Activated CD4-positive, alpha-beta T cell treated with anti-CD3 and anti-CD28 coated beads, Interleukin-2, amount 10 ng/mL, durations not matched to agents 24 days and 14 days (primary cell): ENCODE data around the gene ANXA1. TPM values are rescaled to one million over a fixed set of nuclear protein-coding genes. Genes with fewer than 3 reads are reported as not detected.
"Not testable (repeated sequence)": the region's sequence is repeated elsewhere in the genome, so short reads cannot be mapped to it uniquely, and the experiment has no call there.

Experiments used
- DNase-seq: peaks from one replicate; pipeline ENCODE4 v3.0.0; 2022
- H3K27ac Mint-ChIP-seq: one replicate; pipeline ENCODE4 v1.8.0; 2022; ENCODE audit warnings: mild to moderate bottlenecking, mixed read lengths
- H3K27me3 Mint-ChIP-seq: one replicate; pipeline ENCODE4 v1.8.0; 2022; ENCODE audit warnings: mixed read lengths
- H3K36me3 Mint-ChIP-seq: one replicate; pipeline ENCODE4 v1.8.0; 2022; ENCODE audit warnings: low read depth, mild to moderate bottlenecking, mixed read lengths
- H3K4me1 Mint-ChIP-seq: one replicate; pipeline ENCODE4 v1.8.0; 2021; ENCODE audit warnings: mixed read lengths
- H3K4me3 Mint-ChIP-seq: one replicate; pipeline ENCODE4 v1.8.0; 2022; ENCODE audit warnings: mild to moderate bottlenecking, moderate library complexity, mixed read lengths
- H3K9me3 Mint-ChIP-seq: one replicate; pipeline ENCODE4 v1.8.0; 2021; ENCODE audit warnings: mixed read lengths
- intact Hi-C: fragments of 100-400 bp; cut with micrococcal nuclease; formaldehyde crosslinking; loops from one replicate; pipeline ENCODE4 v1.15.1; 2023
- total RNA-seq: library from RNA; stranded (reverse); gene quantifications from 2 replicates; pipeline ENCODE4 v1.2.3, GENCODE V29; 2022

ANXA1 gene
- total RNA-seq, 1 donor from 2014 or later = 37.1 TPM

- H3K4me1 Mint-ChIP-seq = peaks cover 6% of the 10 kb centered on the region
- H3K36me3 Mint-ChIP-seq = no peaks in the 10 kb centered on the region
- peaks cover 23% of the 10 kb centered on the region for H3K27me3 Mint-ChIP-seq
- intact Hi-C loops = no loop called here
- H3K27ac Mint-ChIP-seq = no peak overlapping the region
- H3K9me3 Mint-ChIP-seq = no peaks in the 10 kb centered on the region
- no peak overlapping the region for H3K4me3 Mint-ChIP-seq
- no peak for DNase-seq
Observed at GRCh38 chr9:73182928-73183327, 31.3 kb downstream of the ANXA1 start.

- intact Hi-C loops = no loop called here
- no peak for DNase-seq
- no peak overlapping the region for H3K4me3 Mint-ChIP-seq
- H3K36me3 Mint-ChIP-seq = no peaks in the 10 kb centered on the region
- peaks cover 6% of the 10 kb centered on the region for H3K4me1 Mint-ChIP-seq
- H3K27me3 Mint-ChIP-seq = peaks cover 28% of the 10 kb centered on the region
- no peaks in the 10 kb centered on the region for H3K9me3 Mint-ChIP-seq
- H3K27ac Mint-ChIP-seq = no peak overlapping the region
Observed at GRCh38 chr9:73183428-73183827, 31.8 kb downstream of the ANXA1 start.

DNA sequence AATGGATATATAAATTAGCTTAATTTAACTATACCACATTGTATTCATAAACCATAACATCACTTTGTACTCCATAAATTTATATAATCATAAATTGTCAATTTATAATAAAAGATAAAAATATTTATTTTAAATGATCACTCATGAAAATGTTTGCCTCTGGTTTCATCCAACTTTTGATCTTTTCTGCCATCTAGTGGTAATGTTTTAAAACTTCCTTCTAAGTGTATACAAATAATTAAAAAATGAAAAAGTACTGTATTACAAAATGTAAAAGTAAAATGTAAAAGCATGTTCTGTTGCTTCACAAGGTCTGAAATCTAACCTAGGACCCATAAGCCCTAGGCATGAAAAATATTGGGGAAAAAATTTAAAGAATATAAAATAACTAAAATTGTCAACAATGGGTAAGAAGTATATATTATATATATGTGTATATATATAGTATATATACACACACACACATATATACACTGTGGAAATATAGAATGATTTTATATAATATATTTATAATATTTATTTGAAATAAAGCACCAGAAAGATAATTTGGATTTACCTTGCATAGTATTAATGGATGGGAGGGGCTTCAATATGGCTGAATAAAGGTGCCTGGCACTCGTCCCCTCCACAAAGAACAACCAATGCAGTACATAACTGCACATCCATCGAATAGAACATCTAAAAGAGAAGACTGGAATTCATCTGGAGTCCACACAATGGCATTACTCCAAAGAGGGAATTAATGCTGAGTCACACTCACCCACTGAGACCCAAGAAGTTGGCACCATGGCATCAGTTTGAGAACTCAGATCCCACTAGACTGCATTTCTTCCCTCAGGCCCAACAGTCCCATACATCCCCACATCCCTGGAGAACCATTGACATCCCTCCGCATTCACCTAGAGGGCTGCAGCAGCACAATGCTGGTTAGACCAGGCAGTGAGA lies 32.5 kb downstream of the ANXA1 start:
- H3K27me3 Mint-ChIP-seq = peaks cover 33% of the 10 kb centered on the region
- H3K4me1 Mint-ChIP-seq = peaks cover 5% of the 10 kb centered on the region
- H3K9me3 Mint-ChIP-seq = no peaks in the 10 kb centered on the region
- no peaks in the 10 kb centered on the region for H3K36me3 Mint-ChIP-seq
- no peak overlapping the region for H3K4me3 Mint-ChIP-seq
- intact Hi-C loops = loop anchor here (1.0 kb wide), 1 partner anchor 77 kb away; no protein-coding TSS in a partner anchor
- H3K27ac Mint-ChIP-seq = no peak overlapping the region
- no peak for DNase-seq

DNA sequence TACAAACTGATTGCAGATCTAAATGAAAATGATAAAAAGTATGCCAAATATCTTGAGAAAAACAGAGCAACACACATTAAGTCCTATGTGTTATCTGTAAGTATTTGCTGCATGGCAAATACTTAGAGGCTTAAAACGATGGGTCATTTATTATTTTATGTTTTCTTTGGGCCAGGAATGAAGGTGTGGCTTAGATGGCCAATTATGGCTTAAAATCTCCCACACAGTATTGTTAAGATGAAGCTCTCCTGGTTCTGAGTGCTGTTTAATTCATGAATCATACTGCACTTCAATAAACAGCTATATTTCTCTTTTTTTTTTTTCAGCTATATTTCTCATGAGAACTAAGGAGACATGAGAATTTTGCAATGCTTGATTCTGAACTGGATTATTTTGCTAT lies 39.4 kb downstream of the ANXA1 start:
- intact Hi-C loops, H3K4me3 Mint-ChIP-seq, H3K4me1 Mint-ChIP-seq, H3K9me3 Mint-ChIP-seq, H3K36me3 Mint-ChIP-seq, H3K27ac Mint-ChIP-seq, DNase-seq: not testable (repeated sequence)
- H3K27me3 Mint-ChIP-seq = peaks cover 36% of the 10 kb centered on the region

- no peak for DNase-seq
- no peaks in the 10 kb centered on the region for H3K9me3 Mint-ChIP-seq
- no peaks in the 10 kb centered on the region for H3K36me3 Mint-ChIP-seq
- intact Hi-C loops = no loop called here
- no peak overlapping the region for H3K4me3 Mint-ChIP-seq
- no peaks in the 10 kb centered on the region for H3K4me1 Mint-ChIP-seq
- peaks cover 19% of the 10 kb centered on the region for H3K27me3 Mint-ChIP-seq
- no peak overlapping the region for H3K27ac Mint-ChIP-seq
Observed at GRCh38 chr9:73194284-73194683, 42.6 kb downstream of the ANXA1 start.

- peaks cover 21% of the 10 kb centered on the region for H3K27me3 Mint-ChIP-seq
- no peaks in the 10 kb centered on the region for H3K36me3 Mint-ChIP-seq
- H3K27ac Mint-ChIP-seq = no peak overlapping the region
- H3K9me3 Mint-ChIP-seq = no peaks in the 10 kb centered on the region
- H3K4me3 Mint-ChIP-seq = no peak overlapping the region
- no peaks in the 10 kb centered on the region for H3K4me1 Mint-ChIP-seq
- intact Hi-C loops = no loop called here
- DNase-seq = no peak
Observed at GRCh38 chr9:73199448-73199847, 47.8 kb downstream of the ANXA1 start.

- no peak for DNase-seq
- Mint-ChIP-seq H3K9me3 (no peaks in the 10 kb centered on the region), H3K4me1 (no peaks in the 10 kb centered on the region), H3K27ac (no peak overlapping the region), H3K27me3 (peaks cover 21% of the 10 kb centered on the region), H3K4me3 (no peak overlapping the region), H3K36me3 (no peaks in the 10 kb centered on the region)
- intact Hi-C loops = loop anchor here (2.0 to 5.0 kb wide), 3 partner anchors 47 to 1371 kb away; no protein-coding TSS in a partner anchor
Observed at GRCh38 chr9:73199886-73200285, 48.2 kb downstream of the ANXA1 start.

DNA sequence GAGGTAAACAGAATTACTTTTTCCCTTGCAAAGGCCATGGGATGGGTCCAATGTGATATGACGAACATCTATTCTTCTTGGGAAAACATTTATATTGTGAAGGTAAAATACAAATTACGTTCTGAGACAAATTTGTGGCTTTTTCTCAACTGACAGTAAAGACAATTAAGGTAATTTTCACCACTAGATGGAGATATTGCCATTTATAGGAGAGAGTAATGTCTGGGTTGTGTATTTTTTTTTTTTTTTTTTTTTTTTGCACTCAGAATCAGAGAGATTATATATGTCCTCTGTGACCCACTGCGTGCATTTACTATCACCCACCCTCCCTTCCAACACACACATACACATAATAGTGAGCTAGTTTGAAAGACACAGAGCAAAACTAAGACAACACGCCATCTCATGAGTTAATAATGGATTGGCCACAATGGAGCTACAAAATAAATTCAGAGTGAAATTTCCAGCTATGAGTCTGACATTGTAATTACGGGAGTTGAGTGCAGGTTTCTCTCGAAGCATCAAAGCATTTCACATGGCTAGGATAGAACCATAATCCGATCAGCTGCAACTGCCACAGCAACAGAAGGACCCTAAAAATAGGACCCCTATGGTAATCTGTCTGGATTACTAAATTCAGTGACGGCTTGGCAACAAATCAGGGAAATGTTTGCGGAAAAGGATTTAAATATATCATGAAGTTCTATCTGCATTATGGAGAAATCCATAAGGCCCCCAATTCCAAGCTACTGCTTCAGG lies 49.2 kb downstream of the ANXA1 start:
- Mint-ChIP-seq H3K4me3 (no peak overlapping the region), H3K9me3 (no peaks in the 10 kb centered on the region), H3K27ac (no peak overlapping the region), H3K27me3 (peaks cover 19% of the 10 kb centered on the region), H3K36me3 (no peaks in the 10 kb centered on the region), H3K4me1 (no peaks in the 10 kb centered on the region)
- DNase-seq = no peak
- intact Hi-C loops = loop anchor here (2.0 to 5.0 kb wide), 3 partner anchors 46 to 1370 kb away; no protein-coding TSS in a partner anchor

DNA sequence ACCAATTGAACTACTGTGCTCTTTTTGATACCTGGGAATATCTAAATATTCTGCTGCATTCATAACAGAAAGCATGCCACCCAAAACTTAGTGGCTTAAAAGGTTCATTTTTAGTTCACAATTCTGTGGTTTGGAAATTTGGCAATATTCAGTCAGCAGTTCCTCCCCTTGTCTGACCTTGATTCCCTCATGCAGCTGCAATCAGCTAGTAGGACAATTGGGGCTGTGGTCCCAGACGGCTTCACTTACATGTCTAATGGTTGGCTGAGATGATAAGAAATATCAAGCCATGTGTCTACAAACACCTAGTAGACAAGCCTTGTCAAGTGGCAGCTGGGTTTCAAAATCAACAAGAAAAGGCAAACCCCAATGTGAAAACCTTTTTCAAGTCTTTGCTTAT lies 51.3 kb downstream of the ANXA1 start:
- Mint-ChIP-seq H3K9me3 (no peaks in the 10 kb centered on the region), H3K36me3 (no peaks in the 10 kb centered on the region), H3K4me3 (no peak overlapping the region), H3K4me1 (no peaks in the 10 kb centered on the region), H3K27ac (no peak overlapping the region), H3K27me3 (peaks cover 21% of the 10 kb centered on the region)
- intact Hi-C loops = loop anchor here (5.0 kb wide), 2 partner anchors 44 to 1174 kb away; no protein-coding TSS in a partner anchor
- DNase-seq = no peak

- Mint-ChIP-seq H3K4me3 (no peak overlapping the region), H3K27ac (no peak overlapping the region), H3K27me3 (peaks cover 27% of the 10 kb centered on the region), H3K9me3 (no peaks in the 10 kb centered on the region), H3K4me1 (no peaks in the 10 kb centered on the region), H3K36me3 (no peaks in the 10 kb centered on the region)
- no peak for DNase-seq
- intact Hi-C loops = loop anchor here (5.0 kb wide), 2 partner anchors 42 to 1172 kb away; no protein-coding TSS in a partner anchor
Observed at GRCh38 chr9:73204936-73205335, 53.3 kb downstream of the ANXA1 start.

DNA sequence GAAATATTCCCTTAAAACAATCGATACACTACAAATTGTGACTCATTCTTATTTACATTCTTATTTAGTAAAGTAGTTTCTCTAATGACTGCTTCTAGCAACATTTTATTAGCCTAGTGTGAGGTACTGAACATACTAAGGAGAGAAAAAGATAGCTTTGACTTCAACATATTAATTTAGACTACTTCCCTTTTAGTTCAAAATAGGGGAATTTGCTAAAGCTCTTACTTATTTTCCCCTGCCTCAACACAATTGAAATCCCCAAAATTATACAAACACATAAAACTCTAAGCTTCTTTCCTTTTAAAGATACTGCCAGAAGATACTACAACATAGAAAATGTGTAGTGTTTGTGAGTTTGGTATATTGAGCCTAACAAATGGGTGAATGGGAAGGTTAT lies 55.2 kb downstream of the ANXA1 start:
- no peaks in the 10 kb centered on the region for H3K36me3 Mint-ChIP-seq
- H3K27me3 Mint-ChIP-seq = peaks cover 25% of the 10 kb centered on the region
- H3K9me3 Mint-ChIP-seq = no peaks in the 10 kb centered on the region
- no peak for DNase-seq
- H3K27ac Mint-ChIP-seq = no peak overlapping the region
- intact Hi-C loops = no loop called here
- no peaks in the 10 kb centered on the region for H3K4me1 Mint-ChIP-seq
- no peak overlapping the region for H3K4me3 Mint-ChIP-seq

GRCh38 chr9:73210886-73211666 lies 59.4 kb downstream of the ANXA1 start:
- no peak overlapping the region for H3K27ac Mint-ChIP-seq
- peaks cover 29% of the 10 kb centered on the region for H3K27me3 Mint-ChIP-seq
- no peak for DNase-seq
- intact Hi-C loops = no loop called here
- no peaks in the 10 kb centered on the region for H3K36me3 Mint-ChIP-seq
- H3K4me3 Mint-ChIP-seq = no peak overlapping the region
- H3K4me1 Mint-ChIP-seq = peaks cover 4% of the 10 kb centered on the region
- no peaks in the 10 kb centered on the region for H3K9me3 Mint-ChIP-seq

DNA sequence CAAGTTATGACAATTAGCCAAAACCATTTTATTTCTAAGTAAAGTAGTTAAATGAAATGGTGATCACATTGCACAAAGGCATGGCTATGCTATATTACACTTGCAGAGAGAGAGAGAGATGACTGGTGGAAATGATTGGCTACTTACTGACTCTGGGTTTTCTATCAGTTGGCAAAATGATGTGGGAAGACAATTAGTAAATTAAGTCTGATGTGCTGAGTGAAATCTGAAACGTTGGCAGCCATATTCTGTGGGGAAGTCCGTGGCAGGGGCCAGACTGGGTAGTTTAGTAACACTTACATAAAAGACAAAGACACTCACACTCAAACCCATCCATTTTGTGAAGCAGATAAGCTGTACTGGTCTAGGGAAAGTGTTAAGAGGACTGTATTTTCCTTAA lies 61.6 kb downstream of the ANXA1 start:
- Mint-ChIP-seq H3K27me3 (peaks cover 16% of the 10 kb centered on the region), H3K4me1 (peaks cover 4% of the 10 kb centered on the region), H3K4me3 (no peak overlapping the region), H3K36me3 (no peaks in the 10 kb centered on the region), H3K9me3 (no peaks in the 10 kb centered on the region), H3K27ac (no peak overlapping the region)
- intact Hi-C loops = no loop called here
- no peak for DNase-seq
